Gastrocnemius medialis (tissue), 4 donors: ENCODE measurements around the gene MYLK2. TPM values are rescaled to one million over a fixed set of nuclear protein-coding genes. Genes with fewer than 3 reads are reported as not detected.
A peak's percentile ranks its signal among the peaks of the same experiment; 100 is the strongest.
"Not testable (repeated sequence)": the region's sequence is repeated elsewhere in the genome, so short reads cannot be mapped to it uniquely, and the experiment has no call there.

Experiments
- ATAC-seq, 2 donors: fragments of 150-250 bp; one replicate each; pipeline ENCODE4 v1.9.1; 2016
- DNase-seq, 2 donors: peaks; one replicate each; pipeline ENCODE4 v3.0.0-alpha.2; 2019
- H3K27ac ChIP-seq, 4 donors: fragments of 200-600 bp; sonication (generic); 1 replicate in 1 of 4; 2 replicates in 3 of 4; pipeline ENCODE4 v1.5.1; 2016 to 2018; ENCODE audit warnings: mild to moderate bottlenecking in 2 of 4, moderate library complexity in 1 of 4
- H3K27me3 ChIP-seq, 3 donors: fragments of 200-600 bp; sonication (generic) in 2 of 3; 1 replicate in 1 of 3; 2 replicates in 2 of 3; pipeline versions ENCODE4 v1.5.1 to v1.6.0; 2016 to 2019; ENCODE audit warnings: mild to moderate bottlenecking in 1 of 3, moderate library complexity in 1 of 3
- H3K36me3 ChIP-seq, 2 donors: fragments of 200-600 bp; sonication (generic) in 1 of 2; one replicate each; pipeline ENCODE4 v1.5.1; 2017 to 2018
- H3K4me1 ChIP-seq, 2 donors: fragments of 200-600 bp; sonication (generic) in 1 of 2; one replicate each; pipeline ENCODE4 v1.5.1; 2016 to 2017; ENCODE audit warnings: mild to moderate bottlenecking in 2 of 2
- H3K4me3 ChIP-seq, 4 donors: fragments of 200-600 bp; sonication (generic) in 3 of 4; 1 replicate in 1 of 4; 2 replicates in 3 of 4; pipeline ENCODE4 v1.5.1; 2016 to 2019; ENCODE audit warnings: mild to moderate bottlenecking in 2 of 4
- H3K9me3 ChIP-seq, 3 donors: fragments of 200-600 bp; sonication (generic) in 2 of 3; 1 replicate in 1 of 3; 2 replicates in 2 of 3; pipeline ENCODE4 v1.5.1; 2016 to 2019
- POLR2A ChIP-seq, 2 donors: fragments of 450-650 bp; IDR thresholded peaks; one replicate each; pipeline ENCODE4 v1.6.1; 2017; ENCODE audit warnings: antibody characterized with exemption in 2 of 2, mild to moderate bottlenecking in 2 of 2, moderate library complexity in 2 of 2
- in situ Hi-C, 4 donors: fragments of 200-750 bp; cut with MboI; loops; one replicate each; pipeline versions ENCODE4 v1.15.0 to v1.8.0; 2017; ENCODE audit warnings: low sequenced_read_pairs in 4 of 4
- intact Hi-C: fragments of 100-400 bp; cut with DNase I; formaldehyde crosslinking; loops from one replicate; pipeline ENCODE4 v1.15.1; 2023; ENCODE audit warnings: low total_unique reads
- total RNA-seq, 4 donors: library from RNA; depleted of rRNA; stranded (reverse); fragments of >200 nt; gene quantifications; one replicate each; pipeline versions ENCODE4 v1.1.0 to v1.2.3, GENCODE V29; 2016
- TF ChIP-seq, protein P1 (sequence below), 5 experiments: fragments of 450-650 bp in 3 of 5; fragments of 200-600 bp in 2 of 5; sonication (generic) in 2 of 5; IDR thresholded peaks in 4 of 5; conservative IDR thresholded peaks in 1 of 5; 1 replicate in 4 of 5; 2 replicates in 1 of 5; pipeline ENCODE4 v1.5.1; 2016 to 2019; ENCODE audit warnings: antibody characterized with exemption in 5 of 5, mild to moderate bottlenecking in 3 of 5, moderate library complexity in 3 of 5

MYLK2 gene
- total RNA-seq, 4 donors from 2014 or later: 17.2 to 255 (median 88.4) TPM

DNA sequence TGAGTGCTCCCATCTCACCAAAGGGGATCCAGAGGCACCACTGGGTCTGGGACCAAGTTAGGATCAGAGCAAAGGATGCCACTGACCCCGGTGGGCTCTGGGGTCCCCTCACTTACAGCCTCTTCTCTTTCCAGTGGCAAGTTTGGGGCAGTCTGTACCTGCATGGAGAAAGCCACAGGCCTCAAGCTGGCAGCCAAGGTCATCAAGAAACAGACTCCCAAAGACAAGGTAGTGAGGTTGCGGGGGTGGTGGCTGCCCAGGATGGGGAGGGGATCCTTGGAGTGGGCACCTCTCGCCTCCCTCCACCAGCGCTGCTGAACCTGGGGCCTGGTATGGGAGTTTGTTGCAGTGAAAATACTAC, 4.9 kb downstream of the MYLK2 start:
- no peaks in the 10 kb centered on the region for H3K36me3 ChIP-seq
- peaks cover 41 to 76% of the 10 kb centered on the region in 2 donors for H3K4me1 ChIP-seq
- H3K4me3 ChIP-seq: no peak overlapping the region
- no peaks in the 10 kb centered on the region for H3K9me3 ChIP-seq
- DNase-seq: no peak
- no peaks in the 10 kb centered on the region for H3K27me3 ChIP-seq
- intact Hi-C loops: loop anchor here (1.0 kb wide), 1 partner anchor 207 kb away; no protein-coding TSS in a partner anchor
- H3K27ac ChIP-seq: peak overlapping the region; percentile 82 to 95 (median 93)
- in situ Hi-C loops: loop anchor here in 3 of 4 donors (10.0 to 25.0 kb wide), 4 partner anchors 89 to 211 kb away; partner anchors contain the start of genes PDRG1 (in 1 of the 3) and TPX2 (in 1 of the 3)
- TF ChIP-seq, protein P1, sequence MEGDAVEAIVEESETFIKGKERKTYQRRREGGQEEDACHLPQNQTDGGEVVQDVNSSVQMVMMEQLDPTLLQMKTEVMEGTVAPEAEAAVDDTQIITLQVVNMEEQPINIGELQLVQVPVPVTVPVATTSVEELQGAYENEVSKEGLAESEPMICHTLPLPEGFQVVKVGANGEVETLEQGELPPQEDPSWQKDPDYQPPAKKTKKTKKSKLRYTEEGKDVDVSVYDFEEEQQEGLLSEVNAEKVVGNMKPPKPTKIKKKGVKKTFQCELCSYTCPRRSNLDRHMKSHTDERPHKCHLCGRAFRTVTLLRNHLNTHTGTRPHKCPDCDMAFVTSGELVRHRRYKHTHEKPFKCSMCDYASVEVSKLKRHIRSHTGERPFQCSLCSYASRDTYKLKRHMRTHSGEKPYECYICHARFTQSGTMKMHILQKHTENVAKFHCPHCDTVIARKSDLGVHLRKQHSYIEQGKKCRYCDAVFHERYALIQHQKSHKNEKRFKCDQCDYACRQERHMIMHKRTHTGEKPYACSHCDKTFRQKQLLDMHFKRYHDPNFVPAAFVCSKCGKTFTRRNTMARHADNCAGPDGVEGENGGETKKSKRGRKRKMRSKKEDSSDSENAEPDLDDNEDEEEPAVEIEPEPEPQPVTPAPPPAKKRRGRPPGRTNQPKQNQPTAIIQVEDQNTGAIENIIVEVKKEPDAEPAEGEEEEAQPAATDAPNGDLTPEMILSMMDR (IDR thresholded peaks at IDR 0.05 in 4 of 5, conservative IDR thresholded peaks at IDR 0.05 in 1 of 5): no peak
- TF ChIP-seq POLR2A (IDR thresholded peaks at IDR 0.05): no peak
- ATAC-seq: no peak

GRCh38 chr20:31824554-31825313, 5.6 kb downstream of the MYLK2 start:
- no peaks in the 10 kb centered on the region for H3K9me3 ChIP-seq
- H3K4me1 ChIP-seq: peaks cover 41 to 74% of the 10 kb centered on the region in 2 donors
- H3K36me3 ChIP-seq: no peaks in the 10 kb centered on the region
- DNase-seq: no peak
- no peaks in the 10 kb centered on the region for H3K27me3 ChIP-seq
- intact Hi-C loops (loop anchor here (1.0 kb wide), 1 partner anchor 207 kb away; no protein-coding TSS in a partner anchor), in situ Hi-C loops (loop anchor here (10.0 to 25.0 kb wide), 5 partner anchors 87 to 210 kb away; partner anchors contain the start of genes TPX2 (in 2 of the 4) and PDRG1 (in 1 of the 4))
- H3K27ac ChIP-seq: peak overlapping the region; percentile 82 to 95 (median 93)
- no peak overlapping the region for H3K4me3 ChIP-seq
- no peak for TF ChIP-seq POLR2A (IDR thresholded peaks at IDR 0.05)
- TF ChIP-seq, protein P1 (IDR thresholded peaks at IDR 0.05 in 4 of 5, conservative IDR thresholded peaks at IDR 0.05 in 1 of 5): no peak
- ATAC-seq: no peak

DNA sequence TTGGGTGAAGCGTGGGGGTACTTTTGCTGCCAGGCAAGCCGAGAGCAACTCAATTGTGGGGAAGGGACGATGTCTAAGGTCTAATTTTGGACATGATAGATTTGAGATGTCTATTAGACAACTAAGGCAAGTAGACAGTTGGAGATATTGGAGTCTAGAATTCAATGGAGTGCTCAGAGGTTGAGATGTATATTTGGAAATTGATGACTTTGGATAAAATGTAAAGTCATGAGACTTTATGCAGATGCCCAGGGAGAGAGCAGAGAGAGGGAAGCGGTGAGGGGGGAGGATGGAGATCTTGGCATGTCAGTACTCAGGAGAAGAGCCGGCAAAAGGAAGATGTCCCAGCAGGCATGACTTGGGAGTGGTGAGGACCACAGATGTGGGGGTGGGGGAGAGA, 6.9 kb downstream of the MYLK2 start:
- H3K4me3 ChIP-seq: no peak overlapping the region
- H3K9me3 ChIP-seq: no peaks in the 10 kb centered on the region
- H3K27ac ChIP-seq: peak overlapping the region; percentile 82 to 95 (median 93)
- TF ChIP-seq, protein P1 (IDR thresholded peaks at IDR 0.05 in 4 of 5, conservative IDR thresholded peaks at IDR 0.05 in 1 of 5): no peak
- no peak for TF ChIP-seq POLR2A (IDR thresholded peaks at IDR 0.05)
- intact Hi-C loops (no loop called here), in situ Hi-C loops (loop anchor here in 3 of 4 donors (10.0 to 25.0 kb wide), 4 partner anchors 89 to 209 kb away; partner anchors contain the start of genes TPX2 (in 2 of the 3) and PDRG1 (in 1 of the 3))
- peaks cover 31 to 70% of the 10 kb centered on the region in 2 donors for H3K4me1 ChIP-seq
- H3K36me3 ChIP-seq: no peaks in the 10 kb centered on the region
- no peaks in the 10 kb centered on the region for H3K27me3 ChIP-seq
- no peak for DNase-seq
- ATAC-seq: no peak

GRCh38 chr20:31827059-31827458, 7.9 kb downstream of the MYLK2 start:
- H3K27ac ChIP-seq: peak overlapping the region; percentile 24 to 95 (median 88)
- no peak overlapping the region for H3K4me3 ChIP-seq
- peaks cover 26 to 65% of the 10 kb centered on the region in 2 donors for H3K4me1 ChIP-seq
- TF ChIP-seq POLR2A (IDR thresholded peaks at IDR 0.05): no peak
- no peak for ATAC-seq
- in situ Hi-C loops: loop anchor here in 3 of 4 donors (10.0 to 25.0 kb wide), 4 partner anchors 90 to 208 kb away; partner anchors contain the start of genes TPX2 (in 2 of the 3) and PDRG1 (in 1 of the 3)
- H3K27me3 ChIP-seq: no peaks in the 10 kb centered on the region
- no peaks in the 10 kb centered on the region for H3K9me3 ChIP-seq
- no peak for DNase-seq
- intact Hi-C loops: no loop called here
- peaks cover 0 to 4% of the 10 kb centered on the region in 2 donors for H3K36me3 ChIP-seq

DNA sequence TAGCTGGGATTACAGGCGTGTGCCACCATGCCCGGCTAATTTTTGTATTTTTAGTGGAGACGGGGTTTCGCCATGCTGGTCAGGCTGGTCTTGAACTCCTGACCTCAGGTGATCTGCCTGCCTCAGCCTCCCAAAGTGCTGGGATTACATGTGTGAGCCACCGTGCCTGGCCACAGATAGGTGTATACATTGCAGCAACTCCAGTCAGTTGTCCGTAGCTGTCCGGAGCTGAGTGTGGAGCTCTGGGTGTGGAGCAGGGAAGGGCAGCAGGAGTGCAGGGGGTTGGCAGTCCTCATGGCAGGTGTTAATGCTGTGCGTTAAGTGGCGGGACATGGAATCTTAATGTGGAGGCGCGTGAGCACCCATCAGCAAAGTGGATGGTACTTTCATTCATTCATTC, 8.9 kb downstream of the MYLK2 start:
- Histone ChIP-seq H3K27ac (peak overlapping the region; percentile 24 to 95 (median 88)), H3K4me1 (peaks cover 24 to 57% of the 10 kb centered on the region in 2 donors)
- H3K36me3 ChIP-seq, H3K9me3 ChIP-seq, H3K27me3 ChIP-seq, intact Hi-C loops, ATAC-seq, H3K4me3 ChIP-seq, DNase-seq: not testable (repeated sequence)
- in situ Hi-C loops: loop anchor here in 3 of 4 donors (10.0 to 25.0 kb wide), 4 partner anchors 91 to 207 kb away; partner anchors contain the start of genes TPX2 (in 2 of the 3) and PDRG1 (in 1 of the 3)
